Astrocyte of the spinal cord (primary cell): ENCODE data around the gene NAA15.
"Not testable (repeated sequence)": the region's sequence is repeated elsewhere in the genome, so short reads cannot be mapped to it uniquely, and the experiment has no call there.

ENCODE experiments used
- DNase-seq: peaks from one replicate; pipeline ENCODE4 v3.0.0; 2011; ENCODE audit warnings: low read depth, low spot score
- H3K4me3 ChIP-seq: 2 replicates; pipeline ENCODE4 v1.5.1; 2011; ENCODE audit warnings: low read depth, mild to moderate bottlenecking, low read length, moderate library complexity
- CTCF ChIP-seq: IDR thresholded peaks from 2 replicates; pipeline ENCODE4 v1.5.1; 2012; ENCODE audit warnings: low read depth, mild to moderate bottlenecking, low read length, inconsistent platforms
- in situ Hi-C: cut with HindIII; loops from 2 replicates; pipeline ENCODE4 v1.10.0; 2017; ENCODE audit warnings: low sequenced_read_pairs

NAA15 gene

GRCh38 chr4:139304920-139305319 is 3.6 kb downstream of the NAA15 start:
- no peak overlapping the region for H3K4me3 ChIP-seq
- TF ChIP-seq CTCF: no peak
- no peak for DNase-seq
- in situ Hi-C loops: no loop called here

GRCh38 chr4:139311909-139312308 is 10.6 kb downstream of the NAA15 start:
- H3K4me3 ChIP-seq: no peak overlapping the region
- DNase-seq: no peak
- in situ Hi-C loops: no loop called here
- no peak for TF ChIP-seq CTCF

- DNase-seq: no peak
- no peak overlapping the region for H3K4me3 ChIP-seq
- in situ Hi-C loops: no loop called here
- no peak for TF ChIP-seq CTCF
Observed at GRCh38 chr4:139312552-139313332, 11.4 kb downstream of the NAA15 start.

- DNase-seq, H3K4me3 ChIP-seq, in situ Hi-C loops: not testable (repeated sequence)
Observed at GRCh38 chr4:139313414-139313813, 12.1 kb downstream of the NAA15 start.

GRCh38 chr4:139314047-139314800 is 12.9 kb downstream of the NAA15 start:
- TF ChIP-seq CTCF: no peak
- no peak for DNase-seq
- in situ Hi-C loops: no loop called here
- H3K4me3 ChIP-seq: no peak overlapping the region

GRCh38 chr4:139315221-139315675 is 13.9 kb downstream of the NAA15 start:
- TF ChIP-seq CTCF: no peak
- H3K4me3 ChIP-seq: no peak overlapping the region
- no peak for DNase-seq
- in situ Hi-C loops: no loop called here

- TF ChIP-seq CTCF: no peak
- no peak for DNase-seq
- no peak overlapping the region for H3K4me3 ChIP-seq
- in situ Hi-C loops: no loop called here
Observed at GRCh38 chr4:139316733-139317132, 15.4 kb downstream of the NAA15 start.
